GM18907 (cell line): ENCODE data around the gene CCDC28B.

Experiments
- ATAC-seq: cut with Tn5 transposase; IDR thresholded peaks from one replicate; pipeline ENCODE4 v1.9.1; 2021; ENCODE audit warnings: mild to moderate bottlenecking, moderate library complexity; ENCODE audit not compliant: unreplicated experiment

The CCDC28B gene

GRCh38 chr1:32249831-32250525 is 49.6 kb downstream of the CCDC28B start:
- peak; percentile 52 for ATAC-seq

GRCh38 chr1:32250893-32251716 is 50.7 kb downstream of the CCDC28B start, which contains the start of gene LCK:
Gene LCK (plus strand): TSS chr1:32251265. CDS start chr1:32274330, 23,065 bp downstream.
- ATAC-seq = peak; percentile 26
